Measurements from ENCODE around the gene PCNX1. TPM values are rescaled to one million over a fixed set of nuclear protein-coding genes. Genes with fewer than 3 reads are reported as not detected.

PCNX1 gene
- total and polyA plus RNA-seq, 2 of the 4 experiments (the other 2 are of a cell fraction) = 15.0 to 43.7 TPM

GRCh38 chr14:70902184-70902583, 5.1 kb upstream of the PCNX1 start:
- WGBS, 2 experiments (ENCODE audit: extremely low coverage in 2 of 2, insufficient read length in 1 of 2) = no CpG with 5 or more reads among the region's 1 CpG
- Histone ChIP-seq H3K4me3 (ENCODE audit: insufficient read depth, low read depth, low read length) (no peak overlapping the region), H3K9me3 (ENCODE audit: control insufficient read depth, insufficient read depth, low read length) (no peaks in the 10 kb centered on the region), H3K18ac (ENCODE audit: low read depth, low read length) (no peak overlapping the region), H3K36me3 (ENCODE audit: control insufficient read depth, insufficient read depth, low read length) (no peaks in the 10 kb centered on the region), H3K79me1 (ENCODE audit: low read depth in 1 of 2, low read length in 2 of 2) (peaks cover 4 to 15% of the 10 kb centered on the region in 2 experiments; a peak in 3 of 4 replicates), H2BK5ac (ENCODE audit: low read depth, low read length, poor library complexity, severe bottlenecking) (no peak overlapping the region), H2BK15ac (ENCODE audit: low read depth, low read length) (no peak overlapping the region), H2AK9ac (replicated peaks; ENCODE audit: low read depth, low read length, poor library complexity) (no peak overlapping the region), H2AFZ (replicated peaks; ENCODE audit: low read length, poor library complexity) (no peak overlapping the region), H3K9me1 (ENCODE audit: insufficient read depth, low read length) (peaks cover 19% of the 10 kb centered on the region), H3K23ac (ENCODE audit: low read depth, low read length) (no peak overlapping the region), H2AK5ac (ENCODE audit: low read depth, low read length) (no peak overlapping the region), H3K27ac (ENCODE audit: insufficient read depth, low read length) (no peak overlapping the region), H3K4me2 (ENCODE audit: low read depth, low read length) (no peak overlapping the region), H4K20me1 (ENCODE audit: insufficient read depth, low read length) (no peaks in the 10 kb centered on the region), H4K91ac (ENCODE audit: insufficient read depth, low read depth, low read length) (no peak overlapping the region), H2BK20ac (ENCODE audit: low read depth, low read length) (no peak overlapping the region), H3K27me3 (ENCODE audit: control insufficient read depth, insufficient read depth, low read length) (no peaks in the 10 kb centered on the region), H4K5ac (ENCODE audit: low read depth, low read length) (no peak overlapping the region), H3K14ac (replicated peaks; ENCODE audit: low read depth, low read length) (no peak overlapping the region), H3K4ac (ENCODE audit: low read depth, low read length) (no peak overlapping the region), H3K9ac (ENCODE audit: low read depth, low read length) (no peak overlapping the region), H3K4me1 (ENCODE audit: control insufficient read depth, insufficient read depth, low read length) (peaks cover 22% of the 10 kb centered on the region), H3K56ac (ENCODE audit: extremely low read depth, insufficient read depth, low read length) (no peak overlapping the region), H4K8ac (ENCODE audit: low read depth in 2 of 2, low read length in 2 of 2) (no peak overlapping the region), H2BK120ac (ENCODE audit: low read depth, low read length) (no peak overlapping the region)
- DNase-seq (no peak), ATAC-seq (ENCODE audit: low read depth) (no peak)
- no peak for TF ChIP-seq USF2 (IDR thresholded peaks at IDR 0.05; ENCODE audit: low read depth, low read length)
- no peak for TF ChIP-seq NFE2L2 (IDR thresholded peaks at IDR 0.05; ENCODE audit: low read depth, low read length)
- TF ChIP-seq MXI1 (IDR thresholded peaks at IDR 0.05; ENCODE audit: borderline replicate concordance, low read depth, low read length) = no peak
- no peak for TF ChIP-seq RAD21 (IDR thresholded peaks at IDR 0.05; ENCODE audit: low read length)
- no peak for TF ChIP-seq MAZ (IDR thresholded peaks at IDR 0.05; ENCODE audit: borderline replicate concordance, low read depth, low read length)
- TF ChIP-seq RCOR1 (IDR thresholded peaks at IDR 0.05; ENCODE audit: insufficient replicate concordance, low read length) = no peak
- no peak for TF ChIP-seq CTCF (conservative IDR thresholded peaks at IDR 0.05; ENCODE audit: low read depth, low read length)
- no peak for TF ChIP-seq BHLHE40 (IDR thresholded peaks at IDR 0.05; ENCODE audit: low read depth, low read length)
- no peak for TF ChIP-seq CHD1 (IDR thresholded peaks at IDR 0.05; ENCODE audit: low read depth, low read length)
- no peak for TF ChIP-seq SMC3 (IDR thresholded peaks at IDR 0.05; ENCODE audit: low read depth, low read length)
- TF ChIP-seq CEBPB (IDR thresholded peaks at IDR 0.05; ENCODE audit: low read depth, low read length) = no peak
- TF ChIP-seq RFX5 (IDR thresholded peaks at IDR 0.05; ENCODE audit: low read depth, low read length) = no peak
- no peak for TF ChIP-seq MAFK (IDR thresholded peaks at IDR 0.05; ENCODE audit: low read depth, low read length)
- TF ChIP-seq FOS (IDR thresholded peaks at IDR 0.05; ENCODE audit: low read depth, low read length) = no peak
- no peak for TF ChIP-seq POLR2A (IDR thresholded peaks at IDR 0.05; ENCODE audit: low read depth, low read length)
- TF ChIP-seq, protein P1, sequence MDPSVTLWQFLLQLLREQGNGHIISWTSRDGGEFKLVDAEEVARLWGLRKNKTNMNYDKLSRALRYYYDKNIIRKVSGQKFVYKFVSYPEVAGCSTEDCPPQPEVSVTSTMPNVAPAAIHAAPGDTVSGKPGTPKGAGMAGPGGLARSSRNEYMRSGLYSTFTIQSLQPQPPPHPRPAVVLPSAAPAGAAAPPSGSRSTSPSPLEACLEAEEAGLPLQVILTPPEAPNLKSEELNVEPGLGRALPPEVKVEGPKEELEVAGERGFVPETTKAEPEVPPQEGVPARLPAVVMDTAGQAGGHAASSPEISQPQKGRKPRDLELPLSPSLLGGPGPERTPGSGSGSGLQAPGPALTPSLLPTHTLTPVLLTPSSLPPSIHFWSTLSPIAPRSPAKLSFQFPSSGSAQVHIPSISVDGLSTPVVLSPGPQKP (IDR thresholded peaks at IDR 0.05; ENCODE audit: borderline replicate concordance, low read depth, low read length) = no peak
- BruUV-seq (replicated peaks) = no TSS peak
- in situ Hi-C loops (cut with MboI; ENCODE audit: low sequenced_read_pairs) (no loop called here), intact Hi-C loops (cut with micrococcal nuclease) (no loop called here), dilution Hi-C loops (cut with HindIII; ENCODE audit: low sequenced_read_pairs, unreplicated experiment) (no loop called here)
- ChIA-PET POLR2A (ENCODE audit: unreplicated experiment) (no interaction called here), CTCF (interaction anchor here (0.6 to 1.1 kb wide), 2 partner anchors 51 to 811 kb away, joined by 3 to 4 read pairs; no protein-coding TSS in a partner anchor)
